ENCODE measurements around the gene TNRC6B.

TNRC6B gene

DNA sequence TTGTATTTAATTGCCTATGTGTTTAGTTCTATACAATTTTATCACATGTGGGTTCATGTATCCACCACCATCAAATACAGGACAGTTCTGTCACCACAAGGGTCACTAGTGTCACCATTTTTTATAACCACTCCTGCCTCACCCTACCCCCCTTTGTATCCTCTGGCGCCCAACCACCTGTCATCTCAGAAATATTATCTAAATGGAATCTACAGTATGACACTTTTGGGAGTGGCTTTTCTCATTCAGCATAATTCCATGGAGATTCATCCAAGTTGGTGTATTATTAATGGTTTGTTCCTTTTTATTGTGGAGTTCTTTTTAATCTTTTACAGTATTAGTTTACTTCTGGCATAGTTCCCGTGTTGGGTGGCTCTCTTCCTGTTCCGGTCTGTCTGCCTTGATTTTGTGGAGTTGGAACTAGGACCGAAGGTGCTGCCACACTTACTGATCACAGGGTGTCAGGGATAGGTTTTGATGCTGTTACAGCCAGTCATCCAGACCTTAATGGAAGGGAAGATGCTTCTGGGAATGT lies 58.5 kb downstream of the TNRC6B start:
- ChIA-PET POLR2A (no interaction called here), CTCF (no interaction called here)
- Histone ChIP-seq H3K4me1 (ENCODE audit: control insufficient read depth, insufficient read depth, low read length) (peaks cover 16% of the 10 kb centered on the region), H3K9me3 (ENCODE audit: control insufficient read depth, insufficient read depth, low read depth, low read length) (no peaks in the 10 kb centered on the region), H3K36me3 (ENCODE audit: control insufficient read depth in 2 of 2, insufficient read depth in 1 of 2, low read length in 2 of 2) (peaks cover 0 to 8% of the 10 kb centered on the region in 2 experiments; a peak in 1 of 3 replicates), H3K4me3 (ENCODE audit: low read depth, low read length) (no peak overlapping the region), H3K27ac (ENCODE audit: extremely low read depth, low read depth, low read length) (no peak overlapping the region)
- no peak for TF ChIP-seq ZNF248 (tag by site-specific recombination; IDR thresholded peaks at IDR 0.05)
- no peak for TF ChIP-seq ZNF391 (tag by site-specific recombination; IDR thresholded peaks at IDR 0.05; ENCODE audit: borderline replicate concordance, low read depth)
- TF ChIP-seq ZNF138 (tag by site-specific recombination; IDR thresholded peaks at IDR 0.05; ENCODE audit: borderline replicate concordance): no peak
- TF ChIP-seq, protein P1, sequence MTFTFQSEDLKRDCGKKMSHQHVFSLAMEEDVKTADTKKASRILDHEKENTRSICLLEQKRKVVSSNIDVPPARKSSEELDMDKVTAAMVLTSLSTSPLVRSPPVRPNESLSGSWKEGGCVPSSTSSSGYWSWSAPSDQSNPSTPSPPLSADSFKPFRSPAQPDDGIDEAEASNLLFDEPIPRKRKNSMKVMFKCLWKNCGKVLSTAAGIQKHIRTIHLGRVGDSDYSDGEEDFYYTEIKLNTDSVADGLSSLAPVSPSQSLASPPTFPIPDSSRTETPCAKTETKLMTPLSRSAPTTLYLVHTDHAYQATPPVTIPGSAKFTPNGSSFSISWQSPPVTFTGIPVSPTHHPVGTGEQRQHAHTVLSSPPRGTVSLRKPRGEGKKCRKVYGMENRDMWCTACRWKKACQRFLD (tag by site-specific recombination; IDR thresholded peaks at IDR 0.05): no peak
- no peak for TF ChIP-seq ZNF266 (tag by site-specific recombination; IDR thresholded peaks at IDR 0.05; ENCODE audit: low read depth)
- no peak for TF ChIP-seq ZNF473 (tag by site-specific recombination; IDR thresholded peaks at IDR 0.05)
- TF ChIP-seq, protein P2, sequence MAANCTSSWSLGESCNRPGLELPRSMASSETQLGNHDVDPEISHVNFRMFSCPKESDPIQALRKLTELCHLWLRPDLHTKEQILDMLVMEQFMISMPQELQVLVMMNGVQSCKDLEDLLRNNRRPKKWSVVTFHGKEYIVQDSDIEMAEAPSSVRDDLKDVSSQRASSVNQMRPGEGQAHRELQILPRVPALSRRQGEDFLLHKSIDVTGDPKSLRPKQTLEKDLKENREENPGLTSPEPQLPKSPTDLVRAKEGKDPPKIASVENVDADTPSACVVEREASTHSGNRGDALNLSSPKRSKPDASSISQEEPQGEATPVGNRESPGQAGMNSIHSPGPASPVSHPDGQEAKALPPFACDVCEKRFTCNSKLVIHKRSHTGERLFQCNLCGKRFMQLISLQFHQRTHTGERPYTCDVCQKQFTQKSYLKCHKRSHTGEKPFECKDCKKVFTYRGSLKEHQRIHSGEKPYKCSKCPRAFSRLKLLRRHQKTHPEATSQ (tag by site-specific recombination; IDR thresholded peaks at IDR 0.05): no peak
- TF ChIP-seq ZNF600 (tag by site-specific recombination; IDR thresholded peaks at IDR 0.05): no peak
- no peak for TF ChIP-seq ZNF624 (tag by site-specific recombination; IDR thresholded peaks at IDR 0.05)
- TF ChIP-seq, protein P3, sequence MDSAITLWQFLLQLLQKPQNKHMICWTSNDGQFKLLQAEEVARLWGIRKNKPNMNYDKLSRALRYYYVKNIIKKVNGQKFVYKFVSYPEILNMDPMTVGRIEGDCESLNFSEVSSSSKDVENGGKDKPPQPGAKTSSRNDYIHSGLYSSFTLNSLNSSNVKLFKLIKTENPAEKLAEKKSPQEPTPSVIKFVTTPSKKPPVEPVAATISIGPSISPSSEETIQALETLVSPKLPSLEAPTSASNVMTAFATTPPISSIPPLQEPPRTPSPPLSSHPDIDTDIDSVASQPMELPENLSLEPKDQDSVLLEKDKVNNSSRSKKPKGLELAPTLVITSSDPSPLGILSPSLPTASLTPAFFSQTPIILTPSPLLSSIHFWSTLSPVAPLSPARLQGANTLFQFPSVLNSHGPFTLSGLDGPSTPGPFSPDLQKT (IDR thresholded peaks at IDR 0.05; ENCODE audit: borderline replicate concordance, low read depth, low read length): no peak
- no peak for TF ChIP-seq ZNF677 (tag by site-specific recombination; IDR thresholded peaks at IDR 0.05)
- no peak for TF ChIP-seq OVOL3 (tag by site-specific recombination; IDR thresholded peaks at IDR 0.05)
- no peak for TF ChIP-seq ZNF791 (tag by site-specific recombination; IDR thresholded peaks at IDR 0.05)
- no peak for TF ChIP-seq ZNF626 (tag by site-specific recombination; IDR thresholded peaks at IDR 0.05)
- no peak for TF ChIP-seq ZNF175 (tag by site-specific recombination; IDR thresholded peaks at IDR 0.05)
- no peak for TF ChIP-seq ZNF146 (tag by site-specific recombination; IDR thresholded peaks at IDR 0.05)
- no peak for TF ChIP-seq ZNF214 (tag by site-specific recombination; IDR thresholded peaks at IDR 0.05; ENCODE audit: borderline replicate concordance)

DNA sequence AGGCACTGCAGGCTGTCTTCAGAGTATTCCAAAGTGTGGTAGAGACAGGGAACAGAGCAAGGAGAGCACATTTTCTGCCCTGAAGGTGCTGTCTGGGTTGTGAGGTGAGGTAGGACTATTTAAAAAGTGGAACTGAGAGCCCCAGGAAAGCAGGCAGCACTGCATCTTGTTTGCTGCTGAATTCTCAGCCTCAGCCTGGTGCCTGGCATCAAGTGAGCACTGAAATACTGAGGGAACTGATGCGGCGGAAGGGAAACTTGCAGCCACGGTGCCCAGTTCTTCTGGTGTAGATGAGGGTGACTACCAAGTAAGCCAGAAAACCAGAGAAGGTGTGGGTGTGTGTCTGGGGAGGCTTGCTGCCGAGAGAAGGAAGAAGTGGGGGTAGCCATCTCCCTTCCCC lies 59.5 kb downstream of the TNRC6B start:
- Histone ChIP-seq H3K9me3 (ENCODE audit: control insufficient read depth, insufficient read depth, low read depth, low read length) (no peaks in the 10 kb centered on the region), H3K4me1 (ENCODE audit: control insufficient read depth, insufficient read depth, low read length) (peaks cover 16% of the 10 kb centered on the region), H3K4me3 (ENCODE audit: low read depth, low read length) (no peak overlapping the region), H3K27ac (ENCODE audit: extremely low read depth, low read depth, low read length) (no peak overlapping the region), H3K36me3 (ENCODE audit: control insufficient read depth in 2 of 2, insufficient read depth in 1 of 2, low read length in 2 of 2) (peaks cover 0 to 2% of the 10 kb centered on the region in 2 experiments; a peak in 1 of 3 replicates)
- ChIA-PET CTCF (interaction anchor here (0.6 kb wide), 2 partner anchors 8 to 14 kb away, joined by 4 to 5 read pairs; no protein-coding TSS in a partner anchor), POLR2A (no interaction called here)
- TF ChIP-seq, protein P4, sequence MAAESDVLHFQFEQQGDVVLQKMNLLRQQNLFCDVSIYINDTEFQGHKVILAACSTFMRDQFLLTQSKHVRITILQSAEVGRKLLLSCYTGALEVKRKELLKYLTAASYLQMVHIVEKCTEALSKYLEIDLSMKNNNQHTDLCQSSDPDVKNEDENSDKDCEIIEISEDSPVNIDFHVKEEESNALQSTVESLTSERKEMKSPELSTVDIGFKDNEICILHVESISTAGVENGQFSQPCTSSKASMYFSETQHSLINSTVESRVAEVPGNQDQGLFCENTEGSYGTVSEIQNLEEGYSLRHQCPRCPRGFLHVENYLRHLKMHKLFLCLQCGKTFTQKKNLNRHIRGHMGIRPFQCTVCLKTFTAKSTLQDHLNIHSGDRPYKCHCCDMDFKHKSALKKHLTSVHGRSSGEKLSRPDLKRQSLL (tag by site-specific recombination; IDR thresholded peaks at IDR 0.05): no peak
- TF ChIP-seq ZNF677 (tag by site-specific recombination; IDR thresholded peaks at IDR 0.05) (no peak), ZNF707 (tag by site-specific recombination; IDR thresholded peaks at IDR 0.05) (no peak), ZNF785 (tag by site-specific recombination; IDR thresholded peaks at IDR 0.05) (no peak), HOXC10 (CRISPR knock-in tag; IDR thresholded peaks at IDR 0.05) (no peak), ZNF341 (tag by site-specific recombination; IDR thresholded peaks at IDR 0.05; ENCODE audit: low read depth) (no peak), ZNF76 (tag by site-specific recombination; IDR thresholded peaks at IDR 0.05; ENCODE audit: borderline replicate concordance, low read depth) (no peak), ZNF433 (tag by site-specific recombination; IDR thresholded peaks at IDR 0.05; ENCODE audit: low read depth) (no peak), ZNF747 (tag by site-specific recombination; IDR thresholded peaks at IDR 0.05) (no peak), ZNF623 (tag by site-specific recombination; IDR thresholded peaks at IDR 0.05) (no peak)
- TF ChIP-seq, protein P5, sequence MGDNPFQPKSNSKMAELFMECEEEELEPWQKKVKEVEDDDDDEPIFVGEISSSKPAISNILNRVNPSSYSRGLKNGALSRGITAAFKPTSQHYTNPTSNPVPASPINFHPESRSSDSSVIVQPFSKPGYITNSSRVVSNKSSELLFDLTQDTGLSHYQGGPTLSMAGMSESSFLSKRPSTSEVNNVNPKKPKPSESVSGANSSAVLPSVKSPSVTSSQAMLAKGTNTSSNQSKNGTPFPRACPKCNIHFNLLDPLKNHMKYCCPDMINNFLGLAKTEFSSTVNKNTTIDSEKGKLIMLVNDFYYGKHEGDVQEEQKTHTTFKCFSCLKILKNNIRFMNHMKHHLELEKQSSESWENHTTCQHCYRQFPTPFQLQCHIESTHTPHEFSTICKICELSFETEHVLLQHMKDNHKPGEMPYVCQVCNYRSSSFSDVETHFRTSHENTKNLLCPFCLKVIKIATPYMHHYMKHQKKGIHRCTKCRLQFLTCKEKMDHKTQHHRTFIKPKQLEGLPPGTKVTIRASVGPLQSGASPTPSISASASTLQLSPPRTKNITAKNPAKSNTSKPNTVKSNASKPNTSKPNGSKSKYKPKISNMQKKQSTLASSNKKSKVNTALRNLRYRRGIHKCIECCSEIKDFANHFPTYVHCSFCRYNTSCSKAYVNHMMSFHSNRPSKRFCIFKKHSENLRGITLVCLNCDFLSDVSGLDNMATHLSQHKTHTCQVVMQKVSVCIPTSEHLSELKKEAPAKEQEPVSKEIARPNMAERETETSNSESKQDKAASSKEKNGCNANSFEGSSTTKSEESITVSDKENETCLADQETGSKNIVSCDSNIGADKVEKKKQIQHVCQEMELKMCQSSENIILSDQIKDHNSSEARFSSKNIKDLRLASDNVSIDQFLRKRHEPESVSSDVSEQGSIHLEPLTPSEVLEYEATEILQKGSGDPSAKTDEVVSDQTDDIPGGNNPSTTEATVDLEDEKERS (tag by site-specific recombination; IDR thresholded peaks at IDR 0.05): no peak
